PC-3 (cell line): ENCODE results near the gene BAIAP2. TPM values are rescaled to one million over a fixed set of nuclear protein-coding genes. Genes with fewer than 3 reads are reported as not detected.

Experiments used
- ATAC-seq: fragments of 200-7000 bp; cut with Tn5 transposase; 2 replicates; pipeline ENCODE4 v1.9.1; 2020; ENCODE audit warnings: mild to moderate bottlenecking, moderate library complexity
- BruUV-seq: library from RNA; stranded (reverse); fragments of 400-500 nt; replicated peaks from 2 replicates; lab custom pipeline; 2021; lab: Mats Ljungman, UMichigan
- CTCF ChIA-PET: fragments of 300-600 bp; sonication (Branson Sonifier 250); formaldehyde crosslinking; loops from one replicate; lab custom pipeline; 2022; ENCODE audit warnings: antibody characterized with exemption; lab: Charles Lee
- POLR2A ChIA-PET: fragments of 300-600 bp; sonication (Branson Sonifier 250); formaldehyde crosslinking; loops from one replicate; lab custom pipeline; 2022; ENCODE audit warnings: antibody characterized with exemption; ENCODE audit not compliant: unreplicated experiment; lab: Charles Lee
- DNase-seq: peaks from one replicate; pipeline ENCODE4 v3.0.0-alpha.2; 2015
- H2AFZ ChIP-seq: fragments of 300-600 bp; sonication (generic); 2 replicates; pipeline ENCODE4 v1.6.0; 2016; ENCODE audit warnings: antibody characterized with exemption, low read length
- H3F3A ChIP-seq: fragments of 300-600 bp; sonication (generic); one replicate; pipeline ENCODE4 v1.6.0; 2017; ENCODE audit warnings: antibody characterized with exemption, low read length, control low read depth, mild to moderate bottlenecking; ENCODE audit not compliant: unreplicated experiment
- H3K27ac ChIP-seq: fragments of 300-600 bp; sonication (generic); 2 replicates; pipeline ENCODE4 v1.5.1; 2016; ENCODE audit warnings: mild to moderate bottlenecking, low read length
- H3K27me3 ChIP-seq: fragments of 300-600 bp; sonication (generic); 2 replicates; pipeline ENCODE4 v1.6.1; 2016; ENCODE audit warnings: low read length, mixed read lengths
- H3K36me3 ChIP-seq: fragments of 300-600 bp; sonication (generic); 2 replicates; pipeline ENCODE4 v1.6.1; 2016; ENCODE audit warnings: low read depth, mixed run types, low read length, mixed read lengths
- H3K4me1 ChIP-seq: fragments of 300-600 bp; sonication (generic); 2 replicates; pipeline ENCODE4 v1.5.1; 2016; ENCODE audit warnings: low read length; ENCODE audit not compliant: insufficient read depth
- H3K4me2 ChIP-seq: fragments of 300-600 bp; sonication (generic); 2 replicates; pipeline ENCODE4 v1.6.0; 2016; ENCODE audit warnings: low read length
- H3K4me3 ChIP-seq: fragments of 300-600 bp; sonication (generic); 2 replicates; pipeline ENCODE4 v1.5.1; 2016; ENCODE audit warnings: mild to moderate bottlenecking, low read length, mixed read lengths
- H3K79me2 ChIP-seq: fragments of 300-600 bp; sonication (generic); 2 replicates; pipeline ENCODE4 v1.6.1; 2017; ENCODE audit warnings: low read length, mixed read lengths
- H3K9ac ChIP-seq: fragments of 300-600 bp; sonication (generic); 2 replicates; pipeline ENCODE4 v1.6.0; 2016; ENCODE audit warnings: mild to moderate bottlenecking, low read length
- H3K9me2 ChIP-seq: fragments of 300-600 bp; sonication (generic); replicated peaks from 2 replicates; pipeline ENCODE4 v1.6.1; 2016; ENCODE audit warnings: mixed run types, low read length, mixed read lengths
- H3K9me3 ChIP-seq: fragments of 300-600 bp; sonication (generic); 2 replicates; pipeline ENCODE4 v1.6.1; 2016; ENCODE audit warnings: low read length, mixed read lengths
- H4K20me1 ChIP-seq: fragments of 300-600 bp; sonication (generic); 2 replicates; pipeline ENCODE4 v1.6.1; 2016; ENCODE audit warnings: low read length, mixed read lengths
- EZH2 ChIP-seq: fragments of 300-600 bp; sonication (generic); IDR thresholded peaks from one replicate; pipeline ENCODE4 v1.6.1; 2017; ENCODE audit warnings: antibody characterized with exemption, mild to moderate bottlenecking, low read length; ENCODE audit not compliant: unreplicated experiment
- EZH2phosphoT487 ChIP-seq: fragments of 300-600 bp; sonication (generic); IDR thresholded peaks from 2 replicates; pipeline ENCODE4 v1.6.1; 2018; ENCODE audit warnings: mild to moderate bottlenecking, antibody characterized with exemption, low read length, borderline replicate concordance
- intact Hi-C: fragments of 100-400 bp; cut with micrococcal nuclease; formaldehyde crosslinking; loops from 2 replicates; pipeline ENCODE4 v1.9.0; 2023
- total RNA-seq: library from RNA; depleted of rRNA; stranded (reverse); fragments of >200 nt; gene quantifications from 2 replicates; pipeline ENCODE4 v1.2.3, GENCODE V29; 2014
- TF ChIP-seq, protein P1 (sequence below): fragments of 300-600 bp; sonication (generic); conservative IDR thresholded peaks from 2 replicates; pipeline ENCODE4 v1.5.1; 2017; ENCODE audit warnings: antibody characterized with exemption, low read depth, mild to moderate bottlenecking, low read length

The BAIAP2 gene
- total RNA-seq, 1 experiment from 2014 or later, result 56.9 TPM

DNA sequence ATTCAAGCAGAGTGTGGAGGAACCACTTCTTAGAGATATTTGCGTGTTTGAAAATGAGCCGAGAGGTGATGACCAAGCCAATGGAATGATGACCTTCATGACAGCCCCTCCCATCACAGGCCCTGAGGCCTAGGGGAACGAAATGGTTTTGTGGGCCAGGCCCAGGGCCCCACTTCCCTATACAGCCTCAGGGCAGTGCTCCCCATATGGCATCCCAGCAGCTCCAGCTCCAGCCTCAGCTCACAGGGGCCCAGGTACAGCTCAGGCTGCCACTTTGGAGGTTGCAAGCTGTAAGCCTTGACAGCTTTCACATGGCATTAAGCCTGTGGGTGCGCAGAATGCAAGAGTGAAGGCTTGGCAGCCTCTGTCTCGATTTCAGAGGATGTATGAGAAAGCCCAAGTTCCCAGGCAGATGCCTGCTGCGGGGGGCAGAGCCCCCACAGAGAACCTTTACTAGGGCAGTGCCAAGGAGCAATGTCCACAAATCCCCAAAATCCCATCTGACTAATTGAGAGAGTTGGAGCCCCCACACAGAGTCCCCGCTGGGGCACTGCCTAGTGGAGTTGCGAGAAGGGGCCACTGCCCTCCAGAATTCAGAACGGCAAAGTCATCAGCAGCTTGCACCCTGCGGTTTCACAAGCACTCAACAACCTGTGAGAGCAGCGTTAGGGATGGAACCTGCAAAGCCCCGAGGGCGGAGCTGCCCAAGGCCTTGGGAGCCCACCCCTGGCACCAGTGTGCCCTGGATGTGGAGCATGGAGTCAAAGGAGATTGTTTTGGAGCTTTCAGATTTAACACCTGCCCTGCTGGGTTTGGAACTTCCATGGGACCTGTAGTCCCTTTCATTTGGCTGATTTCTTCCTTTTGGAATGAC is 22.1 kb upstream of the BAIAP2 start:
- Histone ChIP-seq H4K20me1 (no peaks in the 10 kb centered on the region), H3F3A (no peaks in the 10 kb centered on the region), H3K27me3 (no peaks in the 10 kb centered on the region), H3K4me3 (no peak overlapping the region), H3K27ac (no peak overlapping the region), H3K79me2 (no peaks in the 10 kb centered on the region), H3K36me3 (0 out of 2 replicates have a peak, but pooled peaks cover 3% of the 10 kb centered on the region), H3K4me1 (no peaks in the 10 kb centered on the region; the same call in 1 of the 2 replicates), H2AFZ (no peak overlapping the region), H3K9ac (no peak overlapping the region), H3K4me2 (no peak overlapping the region), H3K9me2 (no peaks in the 10 kb centered on the region), H3K9me3 (peaks cover 10% of the 10 kb centered on the region; the same call in 1 of the 2 replicates)
- intact Hi-C loops, result no loop called here
- ATAC-seq, result no peak
- DNase-seq, result no peak
- CTCF ChIA-PET, result no interaction called here
- TF ChIP-seq EZH2, result no peak
- TF ChIP-seq, protein P1, sequence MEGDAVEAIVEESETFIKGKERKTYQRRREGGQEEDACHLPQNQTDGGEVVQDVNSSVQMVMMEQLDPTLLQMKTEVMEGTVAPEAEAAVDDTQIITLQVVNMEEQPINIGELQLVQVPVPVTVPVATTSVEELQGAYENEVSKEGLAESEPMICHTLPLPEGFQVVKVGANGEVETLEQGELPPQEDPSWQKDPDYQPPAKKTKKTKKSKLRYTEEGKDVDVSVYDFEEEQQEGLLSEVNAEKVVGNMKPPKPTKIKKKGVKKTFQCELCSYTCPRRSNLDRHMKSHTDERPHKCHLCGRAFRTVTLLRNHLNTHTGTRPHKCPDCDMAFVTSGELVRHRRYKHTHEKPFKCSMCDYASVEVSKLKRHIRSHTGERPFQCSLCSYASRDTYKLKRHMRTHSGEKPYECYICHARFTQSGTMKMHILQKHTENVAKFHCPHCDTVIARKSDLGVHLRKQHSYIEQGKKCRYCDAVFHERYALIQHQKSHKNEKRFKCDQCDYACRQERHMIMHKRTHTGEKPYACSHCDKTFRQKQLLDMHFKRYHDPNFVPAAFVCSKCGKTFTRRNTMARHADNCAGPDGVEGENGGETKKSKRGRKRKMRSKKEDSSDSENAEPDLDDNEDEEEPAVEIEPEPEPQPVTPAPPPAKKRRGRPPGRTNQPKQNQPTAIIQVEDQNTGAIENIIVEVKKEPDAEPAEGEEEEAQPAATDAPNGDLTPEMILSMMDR, result no peak
- no peak for TF ChIP-seq EZH2phosphoT487
- POLR2A ChIA-PET, result interaction anchor here (0.5 kb wide), 1 partner anchor 210 kb away, joined by 8 read pairs; the partner anchor contains the start of gene CEP131
- no TSS peak for BruUV-seq

DNA sequence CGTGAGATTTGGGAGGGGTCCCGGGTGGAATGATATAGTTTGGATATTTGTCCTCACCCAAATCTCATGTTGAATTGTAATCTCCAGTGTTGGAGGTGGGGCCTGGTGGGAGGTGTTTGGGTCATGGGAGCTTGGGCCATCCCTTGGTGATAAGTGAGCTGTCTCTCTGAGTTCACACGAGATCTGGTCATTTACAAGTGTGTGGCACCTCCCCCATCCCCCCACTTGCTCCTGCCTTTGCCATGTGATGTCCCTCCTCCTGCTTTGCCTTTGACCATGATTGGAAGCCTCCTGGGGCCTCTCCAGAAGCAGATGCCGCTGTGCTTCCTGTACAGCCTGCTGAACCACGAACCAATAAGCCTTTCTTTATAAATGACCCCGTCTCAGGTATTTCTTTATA is 21.3 kb upstream of the BAIAP2 start:
- DNase-seq, result no peak
- H3K4me2 ChIP-seq, result no peak overlapping the region
- peaks cover 10% of the 10 kb centered on the region; the same call in 1 of the 2 replicates for H3K9me3 ChIP-seq
- H3K4me1 ChIP-seq, result no peaks in the 10 kb centered on the region; the same call in 1 of the 2 replicates
- ATAC-seq, result no peak
- no peak overlapping the region for H3K4me3 ChIP-seq
- H3K9me2 ChIP-seq, result no peaks in the 10 kb centered on the region
- no peaks in the 10 kb centered on the region for H3F3A ChIP-seq
- H3K36me3 ChIP-seq, result 0 out of 2 replicates have a peak, but pooled peaks cover 3% of the 10 kb centered on the region
- CTCF ChIA-PET, result no interaction called here
- H3K79me2 ChIP-seq, result no peaks in the 10 kb centered on the region
- H4K20me1 ChIP-seq, result no peaks in the 10 kb centered on the region
- intact Hi-C loops, result no loop called here
- H3K27ac ChIP-seq, result no peak overlapping the region
- no peak overlapping the region for H3K9ac ChIP-seq
- TF ChIP-seq, protein P1, result no peak
- TF ChIP-seq EZH2, result no peak
- TF ChIP-seq EZH2phosphoT487, result no peak
- H3K27me3 ChIP-seq, result no peaks in the 10 kb centered on the region
- BruUV-seq, result no TSS peak
- POLR2A ChIA-PET, result no interaction called here
- H2AFZ ChIP-seq, result no peak overlapping the region

DNA sequence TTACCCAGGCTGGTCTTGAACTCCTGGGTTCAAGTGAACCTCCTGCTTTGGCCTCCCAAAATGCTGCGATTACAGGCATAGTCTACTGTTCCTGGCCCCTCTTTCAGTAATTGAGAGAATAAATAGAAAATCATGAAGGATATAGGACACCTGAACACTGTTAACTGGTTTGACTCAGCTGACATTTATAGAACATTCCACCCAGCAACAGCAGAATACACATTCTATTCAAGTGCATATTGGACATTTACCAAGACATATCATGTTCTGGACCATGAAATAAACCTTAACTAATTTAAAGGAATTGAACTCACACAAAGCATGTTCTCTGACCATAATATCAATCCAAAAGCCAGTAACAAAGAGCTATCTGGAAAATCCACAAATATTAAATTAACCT is 19.8 kb upstream of the BAIAP2 start:
- no peak overlapping the region for H3K4me2 ChIP-seq
- ATAC-seq, result no peak
- no peaks in the 10 kb centered on the region; the same call in 1 of the 2 replicates for H3K4me1 ChIP-seq
- intact Hi-C loops, result no loop called here
- no peak for TF ChIP-seq EZH2
- TF ChIP-seq, protein P1, result no peak
- TF ChIP-seq EZH2phosphoT487, result no peak
- no peaks in the 10 kb centered on the region for H4K20me1 ChIP-seq
- POLR2A ChIA-PET, result no interaction called here
- H3K9ac ChIP-seq, result no peak overlapping the region
- H3K36me3 ChIP-seq, result 0 out of 2 replicates have a peak, but pooled peaks cover 3% of the 10 kb centered on the region
- DNase-seq, result no peak
- H3K27me3 ChIP-seq, result no peaks in the 10 kb centered on the region
- no peak overlapping the region for H3K27ac ChIP-seq
- no TSS peak for BruUV-seq
- H3K9me3 ChIP-seq, result peaks cover 10% of the 10 kb centered on the region; the same call in 1 of the 2 replicates
- H3K79me2 ChIP-seq, result no peaks in the 10 kb centered on the region
- CTCF ChIA-PET, result no interaction called here
- H3K4me3 ChIP-seq, result no peak overlapping the region
- no peak overlapping the region for H2AFZ ChIP-seq
- no peaks in the 10 kb centered on the region for H3F3A ChIP-seq
- no peaks in the 10 kb centered on the region for H3K9me2 ChIP-seq
